Measurements from ENCODE around the gene PON3. TPM values are rescaled to one million over a fixed set of nuclear protein-coding genes. Genes with fewer than 3 reads are reported as not detected.
A peak's percentile ranks its signal among the peaks of the same experiment; 100 is the strongest.

Gene PON3
- total and polyA plus RNA-seq, 2 of the 13 experiments (the other 11 are each of a cell fraction or from before 2014, with no cell fraction given), result 23.6 to 37.8 TPM

GRCh38 chr7:95441042-95441823 lies 45.1 kb upstream of the PON3 start (continued):
- TF ChIP-seq, protein P1, sequence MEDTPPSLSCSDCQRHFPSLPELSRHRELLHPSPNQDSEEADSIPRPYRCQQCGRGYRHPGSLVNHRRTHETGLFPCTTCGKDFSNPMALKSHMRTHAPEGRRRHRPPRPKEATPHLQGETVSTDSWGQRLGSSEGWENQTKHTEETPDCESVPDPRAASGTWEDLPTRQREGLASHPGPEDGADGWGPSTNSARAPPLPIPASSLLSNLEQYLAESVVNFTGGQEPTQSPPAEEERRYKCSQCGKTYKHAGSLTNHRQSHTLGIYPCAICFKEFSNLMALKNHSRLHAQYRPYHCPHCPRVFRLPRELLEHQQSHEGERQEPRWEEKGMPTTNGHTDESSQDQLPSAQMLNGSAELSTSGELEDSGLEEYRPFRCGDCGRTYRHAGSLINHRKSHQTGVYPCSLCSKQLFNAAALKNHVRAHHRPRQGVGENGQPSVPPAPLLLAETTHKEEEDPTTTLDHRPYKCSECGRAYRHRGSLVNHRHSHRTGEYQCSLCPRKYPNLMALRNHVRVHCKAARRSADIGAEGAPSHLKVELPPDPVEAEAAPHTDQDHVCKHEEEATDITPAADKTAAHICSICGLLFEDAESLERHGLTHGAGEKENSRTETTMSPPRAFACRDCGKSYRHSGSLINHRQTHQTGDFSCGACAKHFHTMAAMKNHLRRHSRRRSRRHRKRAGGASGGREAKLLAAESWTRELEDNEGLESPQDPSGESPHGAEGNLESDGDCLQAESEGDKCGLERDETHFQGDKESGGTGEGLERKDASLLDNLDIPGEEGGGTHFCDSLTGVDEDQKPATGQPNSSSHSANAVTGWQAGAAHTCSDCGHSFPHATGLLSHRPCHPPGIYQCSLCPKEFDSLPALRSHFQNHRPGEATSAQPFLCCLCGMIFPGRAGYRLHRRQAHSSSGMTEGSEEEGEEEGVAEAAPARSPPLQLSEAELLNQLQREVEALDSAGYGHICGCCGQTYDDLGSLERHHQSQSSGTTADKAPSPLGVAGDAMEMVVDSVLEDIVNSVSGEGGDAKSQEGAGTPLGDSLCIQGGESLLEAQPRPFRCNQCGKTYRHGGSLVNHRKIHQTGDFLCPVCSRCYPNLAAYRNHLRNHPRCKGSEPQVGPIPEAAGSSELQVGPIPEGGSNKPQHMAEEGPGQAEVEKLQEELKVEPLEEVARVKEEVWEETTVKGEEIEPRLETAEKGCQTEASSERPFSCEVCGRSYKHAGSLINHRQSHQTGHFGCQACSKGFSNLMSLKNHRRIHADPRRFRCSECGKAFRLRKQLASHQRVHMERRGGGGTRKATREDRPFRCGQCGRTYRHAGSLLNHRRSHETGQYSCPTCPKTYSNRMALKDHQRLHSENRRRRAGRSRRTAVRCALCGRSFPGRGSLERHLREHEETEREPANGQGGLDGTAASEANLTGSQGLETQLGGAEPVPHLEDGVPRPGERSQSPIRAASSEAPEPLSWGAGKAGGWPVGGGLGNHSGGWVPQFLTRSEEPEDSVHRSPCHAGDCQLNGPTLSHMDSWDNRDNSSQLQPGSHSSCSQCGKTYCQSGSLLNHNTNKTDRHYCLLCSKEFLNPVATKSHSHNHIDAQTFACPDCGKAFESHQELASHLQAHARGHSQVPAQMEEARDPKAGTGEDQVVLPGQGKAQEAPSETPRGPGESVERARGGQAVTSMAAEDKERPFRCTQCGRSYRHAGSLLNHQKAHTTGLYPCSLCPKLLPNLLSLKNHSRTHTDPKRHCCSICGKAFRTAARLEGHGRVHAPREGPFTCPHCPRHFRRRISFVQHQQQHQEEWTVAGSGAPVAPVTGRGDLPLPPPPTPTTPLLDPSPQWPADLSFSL (CRISPR knock-in tag; IDR thresholded peaks at IDR 0.05), result no peak
- TF ChIP-seq MED1 (CRISPR knock-in tag; IDR thresholded peaks at IDR 0.05) (peak; percentile 60), TEAD2 (CRISPR knock-in tag; IDR thresholded peaks at IDR 0.05) (no peak), NCOA1 (CRISPR knock-in tag; IDR thresholded peaks at IDR 0.05) (no peak), ZNF292 (CRISPR knock-in tag; IDR thresholded peaks at IDR 0.05; ENCODE audit: borderline replicate concordance, low read depth) (peak; percentile 54; the same call in 1 of the 2 replicates), ZNF101 (CRISPR knock-in tag; IDR thresholded peaks at IDR 0.05; ENCODE audit: borderline replicate concordance, low read depth) (no peak), ZNF282 (IDR thresholded peaks at IDR 0.05; ENCODE audit: partially characterized antibody) (no peak), ARID4A (CRISPR knock-in tag; IDR thresholded peaks at IDR 0.05; ENCODE audit: borderline replicate concordance) (peak; percentile 38; the same call in 1 of the 2 replicates), ARID3A (IDR thresholded peaks at IDR 0.05; ENCODE audit: low read depth, low read length) (peak; percentile 60; the same call in 1 of the 2 replicates), ZBTB25 (CRISPR knock-in tag; IDR thresholded peaks at IDR 0.05) (no peak), KDM5A (IDR thresholded peaks at IDR 0.05; ENCODE audit: borderline replicate concordance, low read length) (no peak), PAWR (CRISPR knock-in tag; IDR thresholded peaks at IDR 0.05; ENCODE audit: borderline replicate concordance) (no peak)
- TF ChIP-seq, protein P2, sequence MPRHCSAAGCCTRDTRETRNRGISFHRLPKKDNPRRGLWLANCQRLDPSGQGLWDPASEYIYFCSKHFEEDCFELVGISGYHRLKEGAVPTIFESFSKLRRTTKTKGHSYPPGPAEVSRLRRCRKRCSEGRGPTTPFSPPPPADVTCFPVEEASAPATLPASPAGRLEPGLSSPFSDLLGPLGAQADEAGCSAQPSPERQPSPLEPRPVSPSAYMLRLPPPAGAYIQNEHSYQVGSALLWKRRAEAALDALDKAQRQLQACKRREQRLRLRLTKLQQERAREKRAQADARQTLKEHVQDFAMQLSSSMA (CRISPR knock-in tag; IDR thresholded peaks at IDR 0.05), result no peak

Data from HepG2 (cell line).